ENCODE data around the gene INAVA. TPM values are rescaled to one million over a fixed set of nuclear protein-coding genes. Genes with fewer than 3 reads are reported as not detected.

The INAVA gene
- total and polyA plus RNA-seq, 4 donors: 0.19 to 3.1 (median 0.50) TPM

DNA sequence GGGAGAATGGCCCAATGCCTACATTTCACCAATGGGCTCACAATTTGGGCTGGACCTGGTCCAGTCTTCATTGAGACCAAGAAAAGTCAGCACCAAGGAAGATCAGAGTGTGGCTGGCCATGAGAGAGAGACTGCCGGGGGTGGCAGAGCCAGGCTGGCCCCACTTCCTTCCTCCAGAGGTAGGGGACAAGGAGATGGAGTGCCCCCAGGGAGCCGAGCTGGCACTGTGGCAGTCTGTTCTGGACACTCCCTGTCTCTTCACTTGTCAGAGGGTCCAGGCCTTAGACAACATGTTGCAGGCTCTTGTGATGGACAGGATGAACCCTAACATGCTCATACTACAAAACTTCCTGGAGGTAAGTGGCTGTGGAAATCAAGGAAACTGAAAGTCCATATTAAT is 27.7 kb downstream of the INAVA start:
- H3K4me3 ChIP-seq (ENCODE audit: low read depth in 1 of 3, low read length in 3 of 3): no peak overlapping the region
- H3K9ac ChIP-seq (ENCODE audit: low read depth in 1 of 2, low read length in 2 of 2): no peak overlapping the region
- no peak for TF ChIP-seq CTCF (IDR thresholded peaks at IDR 0.05; ENCODE audit: low read depth, low read length, missing input control)
- TF ChIP-seq RXRA (IDR thresholded peaks at IDR 0.05): no peak
- no peak for TF ChIP-seq GABPA (IDR thresholded peaks at IDR 0.05 in 1 of 2, conservative IDR thresholded peaks at IDR 0.05 in 1 of 2)
- TF ChIP-seq HNF4A (conservative IDR thresholded peaks at IDR 0.05): no peak
- TF ChIP-seq, protein P1, sequence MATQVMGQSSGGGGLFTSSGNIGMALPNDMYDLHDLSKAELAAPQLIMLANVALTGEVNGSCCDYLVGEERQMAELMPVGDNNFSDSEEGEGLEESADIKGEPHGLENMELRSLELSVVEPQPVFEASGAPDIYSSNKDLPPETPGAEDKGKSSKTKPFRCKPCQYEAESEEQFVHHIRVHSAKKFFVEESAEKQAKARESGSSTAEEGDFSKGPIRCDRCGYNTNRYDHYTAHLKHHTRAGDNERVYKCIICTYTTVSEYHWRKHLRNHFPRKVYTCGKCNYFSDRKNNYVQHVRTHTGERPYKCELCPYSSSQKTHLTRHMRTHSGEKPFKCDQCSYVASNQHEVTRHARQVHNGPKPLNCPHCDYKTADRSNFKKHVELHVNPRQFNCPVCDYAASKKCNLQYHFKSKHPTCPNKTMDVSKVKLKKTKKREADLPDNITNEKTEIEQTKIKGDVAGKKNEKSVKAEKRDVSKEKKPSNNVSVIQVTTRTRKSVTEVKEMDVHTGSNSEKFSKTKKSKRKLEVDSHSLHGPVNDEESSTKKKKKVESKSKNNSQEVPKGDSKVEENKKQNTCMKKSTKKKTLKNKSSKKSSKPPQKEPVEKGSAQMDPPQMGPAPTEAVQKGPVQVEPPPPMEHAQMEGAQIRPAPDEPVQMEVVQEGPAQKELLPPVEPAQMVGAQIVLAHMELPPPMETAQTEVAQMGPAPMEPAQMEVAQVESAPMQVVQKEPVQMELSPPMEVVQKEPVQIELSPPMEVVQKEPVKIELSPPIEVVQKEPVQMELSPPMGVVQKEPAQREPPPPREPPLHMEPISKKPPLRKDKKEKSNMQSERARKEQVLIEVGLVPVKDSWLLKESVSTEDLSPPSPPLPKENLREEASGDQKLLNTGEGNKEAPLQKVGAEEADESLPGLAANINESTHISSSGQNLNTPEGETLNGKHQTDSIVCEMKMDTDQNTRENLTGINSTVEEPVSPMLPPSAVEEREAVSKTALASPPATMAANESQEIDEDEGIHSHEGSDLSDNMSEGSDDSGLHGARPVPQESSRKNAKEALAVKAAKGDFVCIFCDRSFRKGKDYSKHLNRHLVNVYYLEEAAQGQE (IDR thresholded peaks at IDR 0.05): no peak
- TF ChIP-seq FOXA1 (IDR thresholded peaks at IDR 0.05): no peak
- TF ChIP-seq JUND (IDR thresholded peaks at IDR 0.05): no peak
- no peak for TF ChIP-seq HNF4G (IDR thresholded peaks at IDR 0.05)
- TF ChIP-seq RAD21 (IDR thresholded peaks at IDR 0.05): no peak
- TF ChIP-seq, protein P2, sequence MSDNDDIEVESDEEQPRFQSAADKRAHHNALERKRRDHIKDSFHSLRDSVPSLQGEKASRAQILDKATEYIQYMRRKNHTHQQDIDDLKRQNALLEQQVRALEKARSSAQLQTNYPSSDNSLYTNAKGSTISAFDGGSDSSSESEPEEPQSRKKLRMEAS (IDR thresholded peaks at IDR 0.05): no peak
- no peak for TF ChIP-seq FOXA2 (IDR thresholded peaks at IDR 0.05)
- no peak for TF ChIP-seq TAF1 (conservative IDR thresholded peaks at IDR 0.05)
- no peak for TF ChIP-seq EGR1 (IDR thresholded peaks at IDR 0.05; ENCODE audit: low read depth in 2 of 2)
- TF ChIP-seq, protein P3, sequence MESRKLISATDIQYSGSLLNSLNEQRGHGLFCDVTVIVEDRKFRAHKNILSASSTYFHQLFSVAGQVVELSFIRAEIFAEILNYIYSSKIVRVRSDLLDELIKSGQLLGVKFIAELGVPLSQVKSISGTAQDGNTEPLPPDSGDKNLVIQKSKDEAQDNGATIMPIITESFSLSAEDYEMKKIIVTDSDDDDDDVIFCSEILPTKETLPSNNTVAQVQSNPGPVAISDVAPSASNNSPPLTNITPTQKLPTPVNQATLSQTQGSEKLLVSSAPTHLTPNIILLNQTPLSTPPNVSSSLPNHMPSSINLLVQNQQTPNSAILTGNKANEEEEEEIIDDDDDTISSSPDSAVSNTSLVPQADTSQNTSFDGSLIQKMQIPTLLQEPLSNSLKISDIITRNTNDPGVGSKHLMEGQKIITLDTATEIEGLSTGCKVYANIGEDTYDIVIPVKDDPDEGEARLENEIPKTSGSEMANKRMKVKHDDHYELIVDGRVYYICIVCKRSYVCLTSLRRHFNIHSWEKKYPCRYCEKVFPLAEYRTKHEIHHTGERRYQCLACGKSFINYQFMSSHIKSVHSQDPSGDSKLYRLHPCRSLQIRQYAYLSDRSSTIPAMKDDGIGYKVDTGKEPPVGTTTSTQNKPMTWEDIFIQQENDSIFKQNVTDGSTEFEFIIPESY (IDR thresholded peaks at IDR 0.05): no peak
- TF ChIP-seq YY1 (IDR thresholded peaks at IDR 0.05): no peak
- no peak for TF ChIP-seq SP1 (IDR thresholded peaks at IDR 0.05)
- TF ChIP-seq, protein P4, sequence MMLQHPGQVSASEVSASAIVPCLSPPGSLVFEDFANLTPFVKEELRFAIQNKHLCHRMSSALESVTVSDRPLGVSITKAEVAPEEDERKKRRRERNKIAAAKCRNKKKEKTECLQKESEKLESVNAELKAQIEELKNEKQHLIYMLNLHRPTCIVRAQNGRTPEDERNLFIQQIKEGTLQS (IDR thresholded peaks at IDR 0.05): no peak
- WGBS: 81% methylated on average over 2 of the region's 2 CpGs
- H3K27me3 ChIP-seq (ENCODE audit: control insufficient read depth in 4 of 4, insufficient read depth in 4 of 4, low read length in 3 of 4): no peaks in the 10 kb centered on the region
- no peaks in the 10 kb centered on the region for H3K36me3 ChIP-seq (ENCODE audit: control insufficient read depth in 4 of 4, insufficient read depth in 3 of 4, low read depth in 1 of 4, low read length in 3 of 4)
- H3K4me1 ChIP-seq (ENCODE audit: control insufficient read depth in 4 of 4, insufficient read depth in 4 of 4, low read length in 3 of 4): no peaks in the 10 kb centered on the region
- no peak for DNase-seq (ENCODE audit: low spot score)
- H3K27ac ChIP-seq (ENCODE audit: low read depth in 1 of 2, low read length in 2 of 2): no peak overlapping the region
- no peaks in the 10 kb centered on the region for H3K9me3 ChIP-seq (ENCODE audit: control insufficient read depth in 4 of 4, low read length in 3 of 4)

- no peak overlapping the region for H3K4me3 ChIP-seq (ENCODE audit: low read depth in 1 of 3, low read length in 3 of 3)
- H3K27ac ChIP-seq (ENCODE audit: low read depth in 1 of 2, low read length in 2 of 2): no peak overlapping the region
- no peaks in the 10 kb centered on the region for H3K36me3 ChIP-seq (ENCODE audit: control insufficient read depth in 4 of 4, insufficient read depth in 3 of 4, low read depth in 1 of 4, low read length in 3 of 4)
- H3K9ac ChIP-seq (ENCODE audit: low read depth in 1 of 2, low read length in 2 of 2): no peak overlapping the region
- no peaks in the 10 kb centered on the region for H3K9me3 ChIP-seq (ENCODE audit: control insufficient read depth in 4 of 4, low read length in 3 of 4)
- no peaks in the 10 kb centered on the region for H3K27me3 ChIP-seq (ENCODE audit: control insufficient read depth in 4 of 4, insufficient read depth in 4 of 4, low read length in 3 of 4)
- TF ChIP-seq GABPA (IDR thresholded peaks at IDR 0.05 in 1 of 2, conservative IDR thresholded peaks at IDR 0.05 in 1 of 2): no peak
- TF ChIP-seq JUND (IDR thresholded peaks at IDR 0.05): no peak
- no peak for TF ChIP-seq EGR1 (IDR thresholded peaks at IDR 0.05; ENCODE audit: low read depth in 2 of 2)
- no peak for TF ChIP-seq SP1 (IDR thresholded peaks at IDR 0.05)
- TF ChIP-seq CTCF (IDR thresholded peaks at IDR 0.05; ENCODE audit: low read depth, low read length, missing input control): no peak
- TF ChIP-seq NR2F2 (IDR thresholded peaks at IDR 0.05): no peak
- no peak for TF ChIP-seq RAD21 (IDR thresholded peaks at IDR 0.05)
- TF ChIP-seq, protein P1 (IDR thresholded peaks at IDR 0.05): no peak
- TF ChIP-seq TAF1 (conservative IDR thresholded peaks at IDR 0.05): no peak
- TF ChIP-seq, protein P2 (IDR thresholded peaks at IDR 0.05): no peak
- TF ChIP-seq HNF4G (IDR thresholded peaks at IDR 0.05): no peak
- WGBS: 87% methylated on average over 1 of the region's 1 CpG
- no peaks in the 10 kb centered on the region for H3K4me1 ChIP-seq (ENCODE audit: control insufficient read depth in 4 of 4, insufficient read depth in 4 of 4, low read length in 3 of 4)
- DNase-seq (ENCODE audit: low spot score): no peak
Measured at GRCh38 chr1:200923601-200924000, 28.9 kb downstream of the INAVA start.

Measured in liver (tissue), 9 donors.